ENCODE data around the gene TBC1D17. TPM values are rescaled to one million over a fixed set of nuclear protein-coding genes. Genes with fewer than 3 reads are reported as not detected.

Gene TBC1D17
- polyA plus RNA-seq, 1 donor (not counting 4 experiments of a cell fraction or from before 2014, with no cell fraction given) = 9.4 TPM

DNA sequence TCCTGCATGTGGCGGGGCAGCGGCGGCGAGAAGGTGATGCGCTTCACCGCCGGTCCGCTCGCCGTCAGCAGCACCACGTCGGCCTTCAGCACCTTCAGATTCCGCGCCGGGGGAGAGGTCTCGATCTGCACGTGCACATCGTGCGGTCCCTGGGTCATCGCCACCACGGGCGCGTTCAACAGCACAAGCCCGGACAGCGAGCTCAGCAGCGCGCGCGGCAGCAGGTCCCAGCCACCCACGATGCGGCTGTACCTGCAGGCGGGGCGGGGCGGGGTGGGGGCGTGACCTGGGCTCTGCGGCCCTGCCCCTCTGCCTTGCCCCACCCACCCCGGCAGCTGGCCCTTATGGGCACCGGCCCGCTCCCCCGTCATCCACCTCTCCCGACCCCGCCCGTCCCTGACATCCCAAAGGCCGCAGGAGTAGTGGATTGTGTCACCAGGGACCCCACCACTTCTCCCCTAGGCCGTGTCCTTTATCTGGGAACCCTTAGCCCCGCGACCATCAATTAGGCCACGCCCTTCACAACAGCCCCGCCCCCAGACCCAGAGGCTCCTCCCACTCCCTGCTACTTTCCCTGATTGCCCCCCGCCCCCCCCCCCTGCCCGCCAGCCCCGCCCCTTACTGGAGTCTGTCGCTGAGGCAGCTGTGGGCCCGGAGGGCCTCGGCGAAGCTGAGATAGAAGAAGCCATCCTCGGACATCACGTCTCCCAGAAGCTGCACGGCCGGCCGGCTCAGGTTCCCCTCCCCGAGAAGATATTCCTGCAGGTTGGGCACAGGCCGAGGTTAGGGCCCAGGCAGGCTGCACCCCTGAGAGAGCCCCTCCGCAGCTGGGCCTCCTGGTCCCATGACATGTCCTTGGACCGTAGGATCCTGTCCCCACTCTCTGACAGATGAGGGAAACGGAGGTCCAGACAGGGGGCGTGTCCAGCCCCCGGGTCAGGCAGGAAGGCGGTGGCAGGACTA, 13.1 kb downstream of the TBC1D17 start:
- Histone ChIP-seq H3K9ac (ENCODE audit: control insufficient read depth, extremely low read depth, insufficient read depth, low read length) (no peak overlapping the region), H4K20me1 (ENCODE audit: control insufficient read depth, extremely low read depth, insufficient read depth, low read length) (no peaks in the 10 kb centered on the region), H3K36me3 (ENCODE audit: control insufficient read depth in 2 of 2, extremely low read depth in 1 of 2, insufficient read depth in 2 of 2, low read length in 2 of 2) (no peaks in the 10 kb centered on the region), H3K27me3 (ENCODE audit: control insufficient read depth, extremely low read depth, insufficient read depth, low read length) (peaks cover 12% of the 10 kb centered on the region), H3K4me1 (ENCODE audit: control insufficient read depth, extremely low read depth, insufficient read depth, low read length) (peaks cover 2% of the 10 kb centered on the region), H3K9me1 (ENCODE audit: control insufficient read depth, extremely low read depth, insufficient read depth, low read length) (no peaks in the 10 kb centered on the region), H3K4me3 (ENCODE audit: control insufficient read depth in 2 of 3, extremely low read depth in 1 of 3, insufficient read depth in 2 of 3, low read depth in 1 of 3, low read length in 3 of 3) (peak overlapping the region in 1 of 3 experiments; percentile 12), H3K79me2 (ENCODE audit: control insufficient read depth, insufficient read depth, low read length) (no peaks in the 10 kb centered on the region), H3K4me2 (ENCODE audit: control insufficient read depth, extremely low read depth, insufficient read depth, low read depth, low read length) (peak overlapping the region; percentile 58), H3K9me3 (ENCODE audit: control insufficient read depth, low read depth, low read length) (no peaks in the 10 kb centered on the region), H3K27ac (ENCODE audit: control insufficient read depth, insufficient read depth, low read length) (no peak overlapping the region), H2AFZ (ENCODE audit: control insufficient read depth, low read length) (peak overlapping the region; percentile 58)
- dilution Hi-C loops (cut with MboI; ENCODE audit: extremely low pct_ligation_motif_present, low sequenced_read_pairs) = no loop called here
- no peak for FAIRE-seq
- DNase-seq (ENCODE audit: low read depth, low spot score) = no peak
- TF ChIP-seq EZH2 (IDR thresholded peaks at IDR 0.05; ENCODE audit: low read length) (no peak), CTCF (optimal IDR thresholded peaks at IDR 0.05 in 1 of 3, IDR thresholded peaks at IDR 0.05 in 1 of 3, conservative IDR thresholded peaks at IDR 0.05 in 1 of 3; ENCODE audit: extremely low read depth in 1 of 3, insufficient read depth in 2 of 3, low read length in 3 of 3) (peak in 1 of 3 experiments; percentile 6)

GRCh38 chr19:49891393-49891792, 13.9 kb downstream of the TBC1D17 start:
- FAIRE-seq = no peak
- H3K9me1 ChIP-seq (ENCODE audit: control insufficient read depth, extremely low read depth, insufficient read depth, low read length) = no peaks in the 10 kb centered on the region
- peaks cover 17% of the 10 kb centered on the region for H3K27me3 ChIP-seq (ENCODE audit: control insufficient read depth, extremely low read depth, insufficient read depth, low read length)
- H3K4me2 ChIP-seq (ENCODE audit: control insufficient read depth, extremely low read depth, insufficient read depth, low read depth, low read length) = no peak overlapping the region
- no peak overlapping the region for H2AFZ ChIP-seq (ENCODE audit: control insufficient read depth, low read length)
- H4K20me1 ChIP-seq (ENCODE audit: control insufficient read depth, extremely low read depth, insufficient read depth, low read length) = no peaks in the 10 kb centered on the region
- H3K79me2 ChIP-seq (ENCODE audit: control insufficient read depth, insufficient read depth, low read length) = no peaks in the 10 kb centered on the region
- H3K4me1 ChIP-seq (ENCODE audit: control insufficient read depth, extremely low read depth, insufficient read depth, low read length) = peaks cover 2% of the 10 kb centered on the region
- no peak overlapping the region for H3K9ac ChIP-seq (ENCODE audit: control insufficient read depth, extremely low read depth, insufficient read depth, low read length)
- DNase-seq (ENCODE audit: low read depth, low spot score) = no peak
- no peaks in the 10 kb centered on the region for H3K9me3 ChIP-seq (ENCODE audit: control insufficient read depth, low read depth, low read length)
- TF ChIP-seq EZH2 (IDR thresholded peaks at IDR 0.05; ENCODE audit: low read length) = no peak
- no peak for TF ChIP-seq CTCF (optimal IDR thresholded peaks at IDR 0.05 in 1 of 3, IDR thresholded peaks at IDR 0.05 in 1 of 3, conservative IDR thresholded peaks at IDR 0.05 in 1 of 3; ENCODE audit: extremely low read depth in 1 of 3, insufficient read depth in 2 of 3, low read length in 3 of 3)
- H3K36me3 ChIP-seq (ENCODE audit: control insufficient read depth in 2 of 2, extremely low read depth in 1 of 2, insufficient read depth in 2 of 2, low read length in 2 of 2) = no peaks in the 10 kb centered on the region
- dilution Hi-C loops (cut with MboI; ENCODE audit: extremely low pct_ligation_motif_present, low sequenced_read_pairs) = no loop called here
- no peak overlapping the region for H3K4me3 ChIP-seq (ENCODE audit: control insufficient read depth in 2 of 3, extremely low read depth in 1 of 3, insufficient read depth in 2 of 3, low read depth in 1 of 3, low read length in 3 of 3)
- H3K27ac ChIP-seq (ENCODE audit: control insufficient read depth, insufficient read depth, low read length) = no peak overlapping the region
